ENCODE data around the gene RENBP. TPM values are rescaled to one million over a fixed set of nuclear protein-coding genes. Genes with fewer than 3 reads are reported as not detected.
A peak's percentile ranks its signal among the peaks of the same experiment; 100 is the strongest.

Gene RENBP
- total and polyA plus RNA-seq, 9 of the 15 experiments (the other 6 are each of a cell fraction or from before 2014, with no cell fraction given): 0.07 to 14.8 (median 10.6) TPM; not detected in 1

GRCh38 chrX:153953342-153953830, 8.9 kb upstream of the RENBP start (continued):
- TF ChIP-seq PRDM10 (IDR thresholded peaks at IDR 0.05; ENCODE audit: partially characterized antibody) (peak; percentile 15), SMARCA4 (IDR thresholded peaks at IDR 0.05) (no peak), E2F5 (CRISPR knock-in tag; IDR thresholded peaks at IDR 0.05) (no peak), POLR2B (IDR thresholded peaks at IDR 0.05; ENCODE audit: low read depth, partially characterized antibody) (peak; percentile 69), NFATC3 (IDR thresholded peaks at IDR 0.05) (no peak)
